GM19468 (cell line): ENCODE data around the gene RXRA.
A peak's percentile ranks its signal among the peaks of the same experiment; 100 is the strongest.

Experiments
- ATAC-seq: cut with Tn5 transposase; IDR thresholded peaks from one replicate; pipeline ENCODE4 v1.9.1; 2021; ENCODE audit warnings: mild to moderate bottlenecking, moderate library complexity, moderate number of reproducible peaks; ENCODE audit not compliant: unreplicated experiment; ENCODE audit errors: extremely low read depth

RXRA gene

GRCh38 chr9:134407121-134407779 lies 81.0 kb downstream of the RXRA start:
- ATAC-seq: peak; percentile 62

DNA sequence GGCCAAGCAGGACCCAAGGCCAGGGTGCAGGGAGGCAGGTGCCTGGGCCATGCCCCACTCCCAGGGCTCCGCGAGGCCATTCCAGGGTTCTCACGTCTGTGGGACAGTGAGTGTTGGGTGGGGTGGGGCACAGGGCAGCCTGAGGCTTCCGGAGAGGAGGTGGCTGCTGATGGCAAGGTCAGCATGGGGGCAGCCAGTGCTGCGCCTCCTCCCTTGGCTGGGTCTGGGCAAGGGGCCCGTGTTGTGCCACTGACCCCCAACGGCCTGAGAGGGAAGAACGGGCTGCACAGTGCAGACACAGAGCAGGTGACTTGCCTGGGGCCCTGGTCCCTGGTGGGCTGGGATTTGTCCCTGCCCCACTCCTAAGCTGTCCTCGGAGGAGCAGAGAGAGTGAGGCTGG lies 82.1 kb downstream of the RXRA start:
- ATAC-seq: no peak

GRCh38 chr9:134408939-134409737 lies 82.9 kb downstream of the RXRA start:
- no peak for ATAC-seq

DNA sequence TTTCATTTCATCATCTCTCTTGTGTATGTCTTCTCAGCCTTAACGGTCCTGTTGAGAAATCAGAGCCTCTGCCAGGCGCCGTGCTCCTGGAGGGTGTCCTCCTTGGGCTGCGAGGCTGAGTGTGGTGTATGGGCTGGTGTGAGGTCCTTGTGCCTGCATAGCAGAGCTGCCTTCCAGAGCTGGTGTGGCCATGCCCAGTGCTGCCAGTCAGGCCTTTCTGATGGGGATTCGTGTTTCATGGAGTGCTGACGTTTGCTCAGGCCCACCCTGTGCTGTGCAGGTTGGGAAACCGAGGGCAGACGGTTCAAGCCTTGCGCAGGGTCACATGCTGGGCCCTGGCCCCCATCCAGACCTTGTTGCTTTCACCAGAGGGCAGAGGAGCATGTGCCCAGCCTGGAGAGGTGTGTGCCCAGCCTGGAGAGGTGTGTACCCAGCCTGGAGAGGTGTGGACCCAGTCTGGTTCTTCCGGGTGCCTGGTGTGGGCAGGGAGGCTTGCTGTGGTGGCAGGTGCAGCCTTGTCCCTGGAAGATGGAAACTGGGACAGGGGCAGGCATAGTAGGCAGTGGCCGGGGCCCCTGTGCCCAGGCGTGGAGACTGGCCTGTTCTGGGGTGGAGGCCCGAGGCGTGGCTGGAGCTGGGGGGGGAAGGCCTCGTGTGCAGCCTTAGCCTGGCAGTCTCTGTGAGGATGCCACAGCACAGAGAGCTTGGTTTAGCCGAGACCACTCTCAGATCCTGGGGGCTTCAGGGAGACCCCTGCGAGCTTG lies 84.0 kb downstream of the RXRA start:
- no peak for ATAC-seq

DNA sequence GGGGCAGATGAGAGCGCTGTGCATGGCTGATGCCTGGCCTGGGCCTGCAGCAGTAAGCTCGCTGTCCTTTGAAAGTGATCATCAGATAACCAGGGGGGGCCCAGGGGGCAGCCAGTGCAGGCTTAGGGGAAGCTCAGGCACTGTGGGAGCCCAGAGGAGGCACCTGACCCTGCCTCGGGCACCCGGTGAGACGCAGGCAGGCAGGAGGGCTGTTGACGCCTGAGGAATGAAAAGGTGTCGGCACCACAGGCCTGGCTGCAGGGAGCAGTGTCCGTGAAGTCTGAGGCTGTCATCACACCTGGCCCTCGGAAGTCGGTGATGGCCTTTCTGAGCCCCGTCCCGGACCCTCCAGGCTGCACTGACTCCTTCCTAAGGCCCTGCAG lies 84.6 kb downstream of the RXRA start:
- no peak for ATAC-seq

GRCh38 chr9:134411440-134412297 lies 85.4 kb downstream of the RXRA start:
- no peak for ATAC-seq

DNA sequence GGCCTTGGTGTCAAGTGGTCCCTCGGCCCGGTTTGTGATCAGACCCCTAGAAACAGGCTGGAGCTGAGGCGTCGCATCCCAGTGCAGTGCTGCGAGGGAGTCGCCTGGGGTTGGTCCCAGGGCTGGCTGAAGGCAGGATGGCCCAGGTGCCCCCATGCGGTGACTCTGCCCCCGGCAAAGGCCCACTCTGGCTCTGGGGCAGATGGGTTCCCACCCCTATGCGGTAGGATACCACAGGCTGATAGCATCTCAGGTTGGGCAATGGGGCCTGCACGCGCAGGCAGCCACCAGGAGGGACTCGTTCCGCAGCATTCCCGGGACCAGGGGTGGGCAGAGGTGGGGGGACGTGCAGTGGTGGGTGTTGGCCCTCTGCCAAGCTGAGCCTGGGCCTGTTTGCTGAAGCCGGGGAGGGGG lies 86.0 kb downstream of the RXRA start:
- ATAC-seq: no peak

DNA sequence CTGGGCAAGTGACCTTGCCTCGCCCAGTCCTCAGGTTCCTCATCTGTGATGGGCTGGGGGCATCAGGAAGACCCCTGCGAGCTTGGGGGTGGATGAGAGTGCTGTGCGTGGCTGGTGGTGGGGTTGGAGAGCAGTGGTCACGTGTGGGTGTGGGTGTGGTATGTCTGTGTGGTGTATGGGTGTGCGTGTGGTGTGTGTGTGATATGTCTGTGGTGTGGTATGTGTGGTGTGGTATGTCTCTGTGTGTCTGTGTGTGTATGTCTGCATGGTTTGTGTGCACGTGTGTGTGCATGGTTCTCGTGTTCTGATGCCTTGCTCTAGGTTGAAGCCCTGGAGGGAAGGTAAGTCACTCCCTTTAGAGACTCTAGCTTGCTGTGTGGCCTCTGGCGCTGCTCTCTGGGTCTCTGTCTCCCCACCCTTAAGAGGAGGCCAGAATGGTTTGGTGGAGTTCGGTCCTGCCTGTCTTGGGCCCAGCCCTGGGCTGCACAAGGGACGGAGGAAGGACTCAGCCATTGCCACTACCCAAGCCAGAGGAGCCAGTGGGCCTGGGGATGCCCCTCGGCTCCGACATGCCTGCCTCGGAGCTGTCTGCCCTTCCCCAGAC lies 87.0 kb downstream of the RXRA start:
- no peak for ATAC-seq

DNA sequence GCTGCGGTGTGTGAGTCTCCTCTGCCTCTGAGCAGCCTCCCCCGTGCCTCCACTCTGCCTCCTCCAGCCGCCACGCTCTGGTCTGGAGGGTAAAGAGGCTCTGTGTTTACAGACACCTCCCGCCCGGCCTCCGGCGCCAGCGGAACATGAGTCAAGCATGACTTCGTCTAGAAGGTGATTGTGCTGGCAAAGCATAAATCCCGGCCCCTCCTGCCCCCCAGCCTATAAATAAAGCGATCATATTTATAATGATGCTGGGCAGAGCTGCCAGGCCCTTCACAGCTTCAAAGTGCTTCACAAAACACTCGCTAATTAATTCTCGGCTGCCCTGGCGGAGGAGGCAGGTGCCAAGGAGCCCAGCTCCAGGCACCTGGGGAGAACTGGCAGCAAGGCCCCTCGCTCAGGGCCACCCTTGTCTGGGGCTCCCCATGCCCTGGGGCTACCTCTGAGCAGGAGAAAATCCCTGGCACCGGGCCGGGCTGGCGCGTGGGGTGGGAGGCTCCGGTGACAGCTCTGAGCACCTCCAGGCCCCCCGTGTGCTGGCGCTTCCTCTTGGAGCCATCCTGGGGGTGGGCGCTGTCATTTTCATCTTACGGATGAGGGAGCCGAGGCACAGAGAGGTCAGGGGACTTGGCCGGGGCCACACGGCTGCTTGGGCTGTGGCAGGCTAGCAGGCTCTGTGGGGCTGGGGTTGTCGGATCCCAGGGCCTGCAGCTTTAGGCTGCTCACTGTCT lies 87.8 kb downstream of the RXRA start:
- ATAC-seq: no peak

GRCh38 chr9:134414900-134415425 lies 88.7 kb downstream of the RXRA start:
- no peak for ATAC-seq

- no peak for ATAC-seq
These were observed 90.2 kb downstream of the RXRA start for GRCh38 chr9:134416385-134417015.

DNA sequence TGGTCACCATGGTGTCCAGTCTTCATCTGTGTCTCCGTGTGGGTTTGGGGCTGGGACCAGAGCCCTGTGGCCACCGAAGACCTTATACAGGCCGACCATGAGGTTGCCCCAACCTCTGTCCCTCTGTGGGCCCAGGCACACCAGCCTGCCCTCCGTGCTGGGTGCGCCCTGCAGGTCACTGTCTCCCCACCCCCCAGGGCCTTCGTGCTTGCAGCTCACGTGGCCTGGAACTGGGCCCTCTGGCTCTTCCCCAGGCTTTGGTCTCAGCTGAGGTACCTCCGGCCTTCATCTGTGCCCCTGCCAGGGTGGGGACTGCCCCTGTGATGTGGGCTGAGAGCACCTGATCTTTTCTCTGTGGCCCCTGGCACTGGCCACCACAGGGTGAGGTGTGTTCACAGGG lies 92.1 kb downstream of the RXRA start:
- ATAC-seq: no peak

DNA sequence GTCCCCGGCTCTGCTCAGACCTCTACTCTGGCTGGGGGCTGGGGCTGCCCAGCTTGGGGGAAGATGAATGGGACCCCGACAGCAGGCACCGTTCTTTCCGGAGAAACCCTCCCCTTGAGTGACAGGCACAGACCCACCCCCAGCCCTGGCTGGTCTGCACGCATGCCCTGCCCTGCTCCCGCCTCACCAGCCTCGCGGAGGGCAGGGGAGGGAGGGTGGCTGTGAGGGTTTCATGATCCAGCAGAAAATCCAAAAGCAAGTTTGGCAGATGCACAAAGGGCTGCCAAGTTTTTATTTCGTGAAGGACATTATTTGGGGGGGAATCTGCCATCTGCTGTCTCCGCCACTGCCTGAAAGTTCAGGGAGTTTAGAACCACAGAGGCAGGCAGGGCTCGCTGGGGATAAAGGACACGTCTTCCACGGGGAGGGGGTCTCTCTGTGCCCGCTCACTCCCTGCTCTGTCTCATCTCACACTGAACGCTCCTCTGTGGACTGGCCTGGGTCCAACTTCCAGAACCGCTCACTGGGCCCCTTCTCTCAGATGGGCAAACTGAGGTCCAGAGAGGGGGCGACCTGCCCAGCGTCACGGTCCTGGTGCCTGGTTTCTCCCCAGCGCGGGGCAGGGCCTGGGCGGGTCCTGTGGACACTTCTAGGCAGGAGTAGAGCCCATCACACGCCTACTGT lies 92.9 kb downstream of the RXRA start:
- ATAC-seq: no peak

GRCh38 chr9:134419684-134420076 lies 93.4 kb downstream of the RXRA start:
- ATAC-seq: no peak

DNA sequence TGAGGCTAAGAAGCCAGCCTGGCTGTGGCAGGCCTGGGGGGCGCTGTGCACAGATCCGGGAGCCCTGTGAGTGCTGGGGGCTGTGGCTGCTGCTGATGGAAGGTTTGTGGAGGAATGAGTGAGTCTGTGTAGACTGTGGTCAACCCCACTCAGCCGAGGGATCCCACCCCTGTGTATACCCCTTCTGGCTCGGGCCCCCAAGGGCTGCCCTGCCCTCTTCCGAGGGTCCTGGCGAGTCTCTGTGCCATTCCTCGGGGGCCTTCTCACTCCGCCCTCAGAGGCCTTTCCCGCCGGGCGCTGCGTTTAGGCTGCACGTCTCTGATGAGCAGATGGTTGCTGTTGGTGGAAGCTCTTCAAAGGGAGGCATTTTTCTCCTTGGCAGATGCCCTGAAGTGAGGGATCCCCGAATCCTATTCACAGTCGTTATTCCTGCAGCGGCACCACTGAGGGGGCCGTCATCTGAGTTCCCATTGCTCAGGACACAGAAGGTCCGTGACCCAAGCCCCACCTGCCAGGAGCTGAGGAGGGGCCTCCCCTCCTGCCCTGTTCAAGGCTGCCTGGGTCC lies 94.1 kb downstream of the RXRA start:
- ATAC-seq: no peak

GRCh38 chr9:134420974-134421432 lies 94.7 kb downstream of the RXRA start:
- ATAC-seq: no peak

DNA sequence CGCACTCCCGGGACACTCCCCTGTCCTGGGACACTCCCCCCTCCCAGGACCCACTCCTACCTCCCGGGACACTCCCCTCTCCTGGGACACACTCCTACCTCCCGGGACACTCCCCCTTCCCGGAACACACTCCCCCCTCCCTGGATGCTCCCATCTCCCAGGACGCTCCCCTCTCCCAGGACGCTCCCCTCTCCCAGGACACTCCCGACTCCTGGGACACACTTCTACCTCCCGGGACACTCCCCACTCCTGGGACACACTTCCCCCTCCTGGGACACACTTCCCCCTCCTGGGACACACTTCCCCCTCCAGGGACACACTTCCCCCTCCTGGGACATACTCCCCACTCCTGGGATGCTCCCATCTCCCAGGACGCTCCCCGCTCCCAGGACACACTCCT lies 95.6 kb downstream of the RXRA start:
- ATAC-seq: no peak
